ENCODE data around the gene ZP4.

Gene ZP4

DNA sequence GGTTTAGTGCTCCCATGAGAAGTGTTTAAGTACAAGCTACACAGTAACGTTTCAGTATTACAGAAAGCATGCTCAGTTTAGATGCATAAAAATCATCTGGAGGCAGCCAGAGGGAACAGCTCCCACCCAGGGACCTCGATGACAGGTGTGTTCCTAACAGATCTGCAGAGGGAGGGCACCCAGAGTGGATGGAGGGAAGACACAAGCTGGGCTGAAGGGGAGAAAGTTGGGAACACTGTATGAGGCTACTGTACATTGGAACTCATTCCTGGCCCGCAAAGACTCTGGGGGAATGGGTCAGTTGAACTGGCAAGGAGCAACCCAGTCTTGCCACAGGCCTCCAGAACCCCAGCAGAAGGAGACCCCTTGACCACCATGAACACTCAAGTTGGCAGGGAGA is 52.4 kb downstream of the ZP4 start:
- in situ Hi-C loops (cut with HindIII; ENCODE audit: low pct_ligation_motif_present, low pct_unique_long_range_greater_than_20kb, low sequenced_read_pairs): no loop called here

DNA sequence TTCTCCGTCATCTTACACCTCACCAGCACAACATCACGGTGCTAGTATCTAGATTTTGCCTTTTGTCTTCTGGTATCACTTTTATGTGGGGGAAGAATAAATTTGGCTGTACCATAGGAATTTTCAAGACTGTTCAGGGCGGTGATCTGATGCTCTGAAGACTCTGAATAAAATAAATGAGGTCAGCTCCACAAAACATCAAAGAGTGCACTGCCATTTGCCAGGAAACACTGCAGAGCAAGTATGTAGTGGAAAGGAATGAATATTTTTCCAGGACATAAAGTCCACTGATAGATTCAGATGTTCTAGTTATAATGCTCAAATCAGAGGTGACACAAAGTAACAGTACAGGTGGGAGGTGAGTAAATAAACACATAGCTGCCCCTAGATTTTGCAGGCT is 56.3 kb downstream of the ZP4 start:
- in situ Hi-C loops (cut with HindIII; ENCODE audit: low pct_ligation_motif_present, low pct_unique_long_range_greater_than_20kb, low sequenced_read_pairs): no loop called here
- DNase-seq: no peak

More for the DNA sequence above, 52.4 kb downstream of the ZP4 start:
- no peak for DNase-seq

DNA sequence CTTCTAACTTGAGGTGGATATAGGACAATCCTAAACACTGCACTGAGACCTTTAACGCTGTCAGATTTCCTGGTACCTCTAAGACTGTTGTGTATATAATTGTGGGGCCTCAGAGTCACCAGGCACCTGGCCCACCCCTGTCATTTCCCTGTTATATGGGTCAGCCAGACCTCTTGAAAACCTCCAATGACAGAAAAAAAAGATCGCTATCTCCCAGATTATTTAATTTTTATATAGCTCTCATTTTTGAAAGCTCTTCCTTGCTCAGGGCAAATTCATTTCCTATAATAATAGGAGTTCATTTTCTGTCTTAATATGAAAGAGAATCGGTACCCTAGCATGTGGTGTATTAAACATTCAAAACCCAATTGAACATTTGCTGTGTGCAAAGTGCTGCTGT is 56.7 kb downstream of the ZP4 start:
- in situ Hi-C loops (cut with HindIII; ENCODE audit: low pct_ligation_motif_present, low pct_unique_long_range_greater_than_20kb, low sequenced_read_pairs): no loop called here
- no peak for DNase-seq

- in situ Hi-C loops (cut with HindIII; ENCODE audit: low pct_ligation_motif_present, low pct_unique_long_range_greater_than_20kb, low sequenced_read_pairs): no loop called here
- DNase-seq: no peak
These were observed 57.9 kb downstream of the ZP4 start for GRCh38 chr1:237832858-237833257.
